Fibroblast of mammary gland (primary cell): ENCODE measurements around the gene ERCC8.
"Not testable (repeated sequence)": the region's sequence is repeated elsewhere in the genome, so short reads cannot be mapped to it uniquely, and the experiment has no call there.

Experiments used
- DNase-seq: peaks from one replicate; pipeline ENCODE4 v3.0.0-alpha.2; 2010; ENCODE audit warnings: low read depth
- H3K4me3 ChIP-seq: 2 replicates; pipeline ENCODE4 v1.5.1; 2011; ENCODE audit warnings: low read depth, mild to moderate bottlenecking, low read length, moderate library complexity; ENCODE audit not compliant: control insufficient read depth
- TF ChIP-seq, protein P1 (sequence below): conservative IDR thresholded peaks from 2 replicates; pipeline ENCODE4 v1.5.1; 2011; ENCODE audit warnings: low read depth, low read length, inconsistent platforms; ENCODE audit not compliant: control insufficient read depth, insufficient read depth

Gene ERCC8, protein sequence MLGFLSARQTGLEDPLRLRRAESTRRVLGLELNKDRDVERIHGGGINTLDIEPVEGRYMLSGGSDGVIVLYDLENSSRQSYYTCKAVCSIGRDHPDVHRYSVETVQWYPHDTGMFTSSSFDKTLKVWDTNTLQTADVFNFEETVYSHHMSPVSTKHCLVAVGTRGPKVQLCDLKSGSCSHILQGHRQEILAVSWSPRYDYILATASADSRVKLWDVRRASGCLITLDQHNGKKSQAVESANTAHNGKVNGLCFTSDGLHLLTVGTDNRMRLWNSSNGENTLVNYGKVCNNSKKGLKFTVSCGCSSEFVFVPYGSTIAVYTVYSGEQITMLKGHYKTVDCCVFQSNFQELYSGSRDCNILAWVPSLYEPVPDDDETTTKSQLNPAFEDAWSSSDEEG

DNA sequence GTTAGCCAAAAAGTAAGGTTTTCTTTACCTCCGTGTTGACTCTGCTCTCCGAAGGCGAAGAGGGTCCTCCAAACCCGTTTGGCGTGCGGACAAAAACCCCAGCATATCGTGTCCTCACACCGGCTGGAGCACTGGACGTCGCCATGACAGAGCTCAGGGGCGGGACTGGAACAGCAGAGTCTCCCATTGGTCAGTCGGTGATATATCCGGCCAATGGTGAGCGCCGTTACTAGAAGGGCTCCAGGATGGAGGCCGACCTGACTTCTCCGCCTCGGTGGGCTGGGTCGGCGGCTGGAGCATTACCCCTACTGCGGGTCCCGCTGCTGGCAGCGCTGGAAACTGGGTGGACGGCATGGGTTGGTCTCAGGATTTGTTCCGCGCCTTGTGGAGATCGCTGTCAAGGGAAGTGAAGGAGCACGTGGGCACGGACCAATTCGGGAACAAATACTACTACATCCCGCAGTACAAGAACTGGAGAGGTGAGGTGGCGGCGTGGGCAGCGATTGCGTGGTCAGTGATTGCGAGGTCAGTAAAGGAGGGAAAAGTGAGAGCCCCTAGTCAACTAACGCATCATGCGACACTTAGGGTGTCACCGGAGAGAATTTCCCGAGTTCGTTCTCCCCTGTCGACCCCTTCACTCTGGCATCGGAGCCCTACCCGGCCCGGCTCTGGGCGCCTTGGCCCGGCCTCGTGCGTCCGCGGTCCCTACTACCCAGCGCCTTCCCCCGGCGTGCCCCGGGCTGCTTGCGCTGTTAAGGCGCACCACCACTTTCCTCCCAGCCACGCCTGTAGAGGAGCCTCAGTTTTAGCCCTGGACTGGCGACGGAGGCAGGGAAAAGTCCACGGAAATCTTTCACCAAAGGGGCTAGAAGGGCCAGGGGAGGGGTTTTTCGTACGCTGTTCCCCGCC is at the start of gene ERCC8, which contains the start of gene NDUFAF2:
Gene ERCC8 (minus strand): TSS at position 167 of the 909 bp plus-strand sequence. CDS start 62 bp downstream, at position 105.
Gene NDUFAF2 (plus strand): TSS at position 302 of the 909 bp plus-strand sequence. CDS start 51 bp downstream, at position 353.
- TF ChIP-seq, protein P1, sequence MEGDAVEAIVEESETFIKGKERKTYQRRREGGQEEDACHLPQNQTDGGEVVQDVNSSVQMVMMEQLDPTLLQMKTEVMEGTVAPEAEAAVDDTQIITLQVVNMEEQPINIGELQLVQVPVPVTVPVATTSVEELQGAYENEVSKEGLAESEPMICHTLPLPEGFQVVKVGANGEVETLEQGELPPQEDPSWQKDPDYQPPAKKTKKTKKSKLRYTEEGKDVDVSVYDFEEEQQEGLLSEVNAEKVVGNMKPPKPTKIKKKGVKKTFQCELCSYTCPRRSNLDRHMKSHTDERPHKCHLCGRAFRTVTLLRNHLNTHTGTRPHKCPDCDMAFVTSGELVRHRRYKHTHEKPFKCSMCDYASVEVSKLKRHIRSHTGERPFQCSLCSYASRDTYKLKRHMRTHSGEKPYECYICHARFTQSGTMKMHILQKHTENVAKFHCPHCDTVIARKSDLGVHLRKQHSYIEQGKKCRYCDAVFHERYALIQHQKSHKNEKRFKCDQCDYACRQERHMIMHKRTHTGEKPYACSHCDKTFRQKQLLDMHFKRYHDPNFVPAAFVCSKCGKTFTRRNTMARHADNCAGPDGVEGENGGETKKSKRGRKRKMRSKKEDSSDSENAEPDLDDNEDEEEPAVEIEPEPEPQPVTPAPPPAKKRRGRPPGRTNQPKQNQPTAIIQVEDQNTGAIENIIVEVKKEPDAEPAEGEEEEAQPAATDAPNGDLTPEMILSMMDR, result no peak
- peak within 1 kb of the TSS; percentile 95 for H3K4me3 ChIP-seq
- DNase-seq, result peak; percentile 90

DNA sequence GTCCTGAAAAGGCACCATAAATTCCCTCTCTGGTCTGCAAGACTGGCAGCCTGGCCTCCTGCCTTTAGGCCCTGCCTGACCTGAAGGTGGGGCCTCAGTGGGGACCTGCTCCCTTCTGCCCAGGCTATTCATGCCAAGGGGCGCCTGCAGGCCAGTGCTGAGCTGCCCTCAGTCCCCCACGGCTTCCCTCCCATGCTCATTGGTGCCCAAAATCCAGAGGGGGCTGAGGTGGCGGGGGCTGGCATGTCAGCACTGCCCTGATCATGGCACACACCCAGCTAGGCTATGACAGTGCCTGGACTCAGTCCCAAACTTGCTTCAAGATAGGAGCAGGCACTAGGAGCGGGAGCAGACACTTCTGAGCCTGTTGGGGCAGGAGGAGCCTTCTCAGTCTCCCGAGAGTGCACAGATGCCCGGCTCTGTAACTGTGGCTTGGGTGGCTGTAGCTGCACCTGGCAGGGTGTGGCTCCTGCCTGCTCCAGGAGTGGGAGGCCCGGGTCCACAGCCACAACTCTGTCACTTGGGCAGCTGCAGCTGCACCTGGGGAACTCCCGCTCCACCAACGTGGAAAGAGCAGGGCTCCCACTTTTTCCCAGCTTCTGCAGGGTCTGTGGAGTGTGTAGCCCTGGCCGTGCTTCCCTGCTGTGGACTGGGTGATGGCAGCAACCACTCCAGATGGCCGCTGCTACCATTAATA is 49.2 kb upstream of the ERCC8 start:
- DNase-seq, result no peak
- H3K4me3 ChIP-seq, result no peak overlapping the region
- TF ChIP-seq, protein P1, result no peak

DNA sequence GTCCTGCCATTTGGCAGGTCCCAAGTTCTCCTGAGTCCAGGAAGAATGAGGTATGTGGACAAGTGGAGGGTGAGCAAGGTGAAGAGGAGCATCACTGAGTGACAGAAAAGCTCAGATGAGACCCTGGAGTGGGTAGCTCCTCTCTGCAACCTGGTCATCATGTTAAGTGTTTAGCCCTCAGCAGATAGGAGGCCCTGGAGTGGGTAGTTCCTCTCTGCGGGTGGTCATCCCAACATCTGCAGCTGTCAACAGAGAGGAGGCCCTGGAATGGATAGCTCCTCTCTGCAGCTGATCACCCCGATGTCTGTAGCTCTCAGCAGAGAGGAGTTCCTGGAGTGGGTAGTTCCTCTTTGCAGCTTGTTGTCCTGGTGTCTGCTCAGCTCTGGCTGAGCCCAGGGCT is 48.6 kb upstream of the ERCC8 start:
- no peak for DNase-seq
- H3K4me3 ChIP-seq, result no peak overlapping the region
- TF ChIP-seq, protein P1, result no peak

DNA sequence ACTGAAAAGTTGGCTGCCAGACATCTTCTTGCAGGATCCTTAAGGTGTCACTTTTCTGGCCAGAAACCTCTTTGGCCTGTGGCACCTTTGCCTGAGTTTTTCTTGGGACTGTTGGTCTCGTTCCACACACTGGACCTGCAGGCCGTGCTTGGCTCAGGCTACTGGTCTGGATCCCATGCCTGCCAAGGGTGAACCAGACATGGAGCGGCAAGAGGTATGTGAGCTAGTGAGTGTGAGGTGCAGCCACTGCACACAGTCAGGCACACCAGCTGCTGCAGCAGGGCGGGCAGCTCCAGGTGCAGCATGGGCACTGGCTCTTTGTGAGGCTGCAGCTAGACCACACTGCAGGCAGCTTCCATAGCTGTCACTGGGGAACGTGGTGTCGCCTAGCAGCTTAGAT is 48.0 kb upstream of the ERCC8 start:
- TF ChIP-seq, protein P1, result no peak
- DNase-seq, result no peak

DNA sequence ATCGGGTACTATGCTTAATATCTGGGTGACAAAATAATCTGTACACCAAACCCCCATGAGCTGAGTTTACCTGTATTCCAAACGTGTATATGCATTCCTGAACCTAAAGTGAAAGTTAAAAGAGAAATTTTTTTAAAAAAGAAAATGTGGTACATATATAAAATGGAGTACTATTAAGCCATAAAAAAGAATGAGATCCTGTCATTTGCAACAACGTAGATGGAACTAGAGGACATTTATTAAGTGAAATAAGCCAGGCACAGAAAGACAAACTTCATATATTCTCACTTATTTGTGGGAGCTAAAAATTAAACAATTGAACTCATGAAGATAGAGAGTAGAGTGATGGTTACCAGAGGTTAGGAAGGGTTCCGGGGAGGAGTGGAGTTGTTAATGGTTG is 44.9 kb upstream of the ERCC8 start:
- H3K4me3 ChIP-seq, result no peak overlapping the region
- TF ChIP-seq, protein P1, result no peak
- DNase-seq, result no peak

More for the DNA sequence above, 48.0 kb upstream of the ERCC8 start:
- H3K4me3 ChIP-seq, result no peak overlapping the region

DNA sequence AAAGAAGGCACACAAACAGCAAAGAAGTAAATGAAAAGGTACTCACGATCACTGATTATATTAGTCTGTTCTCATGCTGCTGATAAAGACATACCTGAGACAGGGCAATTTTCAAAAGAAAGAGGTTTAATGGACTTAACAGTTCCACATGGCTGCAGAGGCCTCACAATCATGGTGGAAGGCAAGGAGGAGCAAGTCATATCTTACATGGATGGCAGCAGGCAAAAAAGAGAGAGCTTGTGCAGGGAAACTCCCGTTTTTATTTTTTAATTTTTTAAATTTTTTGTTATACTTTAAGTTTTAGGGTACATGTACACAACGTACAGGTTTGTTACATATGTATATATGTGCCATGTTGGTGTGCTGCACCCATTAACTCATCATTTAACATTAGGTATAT is 37.3 kb upstream of the ERCC8 start:
- H3K4me3 ChIP-seq, DNase-seq: not testable (repeated sequence)
